WI38 (cell line): ENCODE data around the gene PLA2G15.

Experiments used
- H3K4me3 ChIP-seq: 2 replicates; pipeline ENCODE4 v1.5.1; 2011; ENCODE audit warnings: low read depth, mild to moderate bottlenecking, control low read depth, low read length
- CTCF ChIP-seq: IDR thresholded peaks from 2 replicates; pipeline ENCODE4 v1.5.1; 2012; ENCODE audit warnings: low read depth, mild to moderate bottlenecking, control low read depth, low read length

PLA2G15 gene

GRCh38 chr16:68216240-68216639 lies 28.9 kb upstream of the PLA2G15 start:
- TF ChIP-seq CTCF: no peak
- no peak overlapping the region for H3K4me3 ChIP-seq

DNA sequence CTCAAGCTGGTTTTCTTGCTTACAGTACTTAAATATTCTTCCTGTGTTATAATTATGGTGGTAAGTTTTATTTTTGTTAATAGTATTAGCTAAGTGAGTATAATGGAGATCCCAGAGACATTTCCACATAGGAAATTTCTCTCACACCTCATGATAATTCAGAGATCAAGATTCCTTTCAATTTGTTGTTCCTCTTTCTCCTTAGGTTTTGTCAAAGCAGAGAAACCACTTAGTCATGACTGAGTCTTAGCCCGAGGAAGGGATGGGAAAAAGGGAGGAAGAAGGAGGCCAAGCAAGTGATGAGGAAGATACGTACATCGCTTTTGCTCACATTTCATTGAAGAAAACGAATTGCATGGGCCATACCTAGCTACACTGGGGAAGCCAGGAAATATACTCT lies 27.7 kb upstream of the PLA2G15 start:
- no peak overlapping the region for H3K4me3 ChIP-seq
- no peak for TF ChIP-seq CTCF

GRCh38 chr16:68219725-68220351 lies 25.3 kb upstream of the PLA2G15 start:
- no peak for TF ChIP-seq CTCF
- no peak overlapping the region for H3K4me3 ChIP-seq

- TF ChIP-seq CTCF: no peak
- H3K4me3 ChIP-seq: no peak overlapping the region
Observed at GRCh38 chr16:68223072-68223471, 22.1 kb upstream of the PLA2G15 start.

DNA sequence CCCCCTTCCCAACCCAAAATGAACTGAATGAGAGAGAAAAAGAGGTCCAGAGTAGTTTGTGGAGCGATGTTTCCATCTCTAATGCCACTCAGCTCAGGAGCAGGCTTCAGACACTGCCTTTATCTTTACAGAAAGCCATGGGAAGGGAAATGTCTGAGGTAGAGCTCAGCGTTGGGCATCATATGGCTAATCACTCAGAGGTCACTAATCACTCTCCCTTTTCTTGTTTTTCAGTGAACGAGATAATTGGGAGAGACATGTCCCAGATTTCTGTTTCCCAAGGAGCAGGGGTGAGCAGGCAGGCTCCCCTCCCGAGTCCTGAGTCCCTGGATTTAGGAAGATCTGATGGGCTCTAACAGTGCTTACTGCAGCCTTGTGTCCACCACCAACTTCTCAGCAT lies 19.1 kb upstream of the PLA2G15 start:
- no peak for TF ChIP-seq CTCF
- no peak overlapping the region for H3K4me3 ChIP-seq

DNA sequence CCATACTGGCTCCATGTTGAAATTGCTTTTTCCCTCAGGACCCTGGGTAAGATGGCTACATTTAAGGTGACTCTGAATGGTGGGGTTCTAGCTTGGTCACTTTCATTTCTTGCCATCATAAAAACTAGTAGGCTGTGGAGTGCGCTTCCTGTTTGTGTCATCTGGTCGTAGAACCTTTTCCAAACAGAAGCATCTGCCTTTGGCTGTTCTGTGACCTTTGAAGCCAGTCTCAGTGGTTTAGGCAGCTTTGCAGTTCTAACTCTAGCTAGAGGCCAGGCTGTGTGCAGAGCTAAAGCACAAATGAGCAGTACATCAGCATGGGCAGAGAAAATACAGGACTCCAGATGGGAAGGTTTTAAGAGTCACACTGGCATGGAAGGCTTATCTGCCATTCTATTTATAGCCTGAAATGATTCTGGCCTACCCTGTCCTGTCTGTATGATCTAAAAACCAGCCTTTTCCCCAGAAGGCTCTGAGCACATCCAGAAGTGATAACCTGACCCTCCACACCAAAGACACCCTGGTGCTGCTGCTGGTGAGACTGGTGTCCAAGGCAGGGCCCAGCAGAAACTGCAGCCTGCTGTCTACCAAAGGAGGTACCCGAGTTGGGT lies 17.9 kb upstream of the PLA2G15 start:
- H3K4me3 ChIP-seq: no peak overlapping the region
- TF ChIP-seq CTCF: no peak

GRCh38 chr16:68227850-68228553 lies 17.2 kb upstream of the PLA2G15 start:
- no peak for TF ChIP-seq CTCF
- H3K4me3 ChIP-seq: no peak overlapping the region
